ENCODE results near the gene OR6C68.

- TF ChIP-seq PHF8 (conservative IDR thresholded peaks at IDR 0.05; ENCODE audit: low read depth, low read length) (no peak), MAX (IDR thresholded peaks at IDR 0.05) (no peak), JUN (IDR thresholded peaks at IDR 0.05; ENCODE audit: low read depth, low read length) (no peak), EP300 (IDR thresholded peaks at IDR 0.05; ENCODE audit: borderline replicate concordance in 1 of 2, low read depth in 2 of 2, low read length in 2 of 2) (no peak), CTCF (IDR thresholded peaks at IDR 0.05; ENCODE audit: control extremely low read depth in 1 of 3, insufficient read depth in 1 of 3, low read depth in 1 of 3, low read length in 3 of 3) (no peak), ZNF274 (IDR thresholded peaks at IDR 0.05; ENCODE audit: borderline replicate concordance, extremely low read depth, low read length) (no peak), SRF (IDR thresholded peaks at IDR 0.05; ENCODE audit: low read depth, low read length) (no peak), TEAD4 (IDR thresholded peaks at IDR 0.05; ENCODE audit: low read depth, low read length) (no peak)
These were observed at the start of gene OR6C68 for GRCh38 chr12:55492078-55492477.

Measured in H1 (cell line).